ENCODE results near the gene TCF7L1. TPM values are rescaled to one million over a fixed set of nuclear protein-coding genes. Genes with fewer than 3 reads are reported as not detected.

The TCF7L1 gene
- total RNA-seq, 1 donor from 2014 or later, result 30.8 TPM

GRCh38 chr2:85309699-85310321 lies 176.6 kb downstream of the TCF7L1 start:
- Histone ChIP-seq H3K4me3 (ENCODE audit: insufficient read depth, low read depth, low read length) (no peak overlapping the region), H3K27me3 (ENCODE audit: insufficient read depth, low read length) (no peaks in the 10 kb centered on the region), H3K9ac (ENCODE audit: low read length) (no peak overlapping the region), H3K9me3 (ENCODE audit: insufficient read depth, low read depth, low read length) (no peaks in the 10 kb centered on the region), H3K36me3 (ENCODE audit: insufficient read depth, low read length) (no peaks in the 10 kb centered on the region), H3K27ac (ENCODE audit: low read depth, low read length) (no peak overlapping the region), H3K79me2 (ENCODE audit: insufficient read depth, low read length) (no peaks in the 10 kb centered on the region), H3K4me2 (ENCODE audit: low read length) (no peak overlapping the region), H3K4me1 (ENCODE audit: insufficient read depth, low read length) (peaks cover 18% of the 10 kb centered on the region), H2AFZ (ENCODE audit: low read depth, low read length) (no peak overlapping the region), H4K20me1 (ENCODE audit: insufficient read depth, low read length) (peaks cover 5% of the 10 kb centered on the region)
- Mint-ChIP-seq H3K4me1 (ENCODE audit: low read depth, unreplicated experiment) (peaks cover 23% of the 10 kb centered on the region), H3K36me3 (ENCODE audit: low read depth, unreplicated experiment) (peaks cover 10% of the 10 kb centered on the region), H3K9me3 (ENCODE audit: unreplicated experiment) (no peaks in the 10 kb centered on the region), H3K4me3 (ENCODE audit: unreplicated experiment) (peak overlapping the region; percentile 48), H3K27me3 (ENCODE audit: low read depth, unreplicated experiment) (no peaks in the 10 kb centered on the region), H3K27ac (ENCODE audit: unreplicated experiment) (no peak overlapping the region)
- DNase-seq (ENCODE audit: low read depth) (no peak), FAIRE-seq (no peak)
- TF ChIP-seq CTCF (IDR thresholded peaks at IDR 0.05; ENCODE audit: insufficient read depth, low read depth, low read length) (no peak), EZH2 (IDR thresholded peaks at IDR 0.05; ENCODE audit: insufficient read depth, low read length) (no peak)

- DNase-seq (ENCODE audit: low read depth), result no peak
- Mint-ChIP-seq H3K27ac (ENCODE audit: unreplicated experiment) (peak overlapping the region; percentile 34), H3K36me3 (ENCODE audit: low read depth, unreplicated experiment) (peaks cover 10% of the 10 kb centered on the region), H3K9me3 (ENCODE audit: unreplicated experiment) (no peaks in the 10 kb centered on the region), H3K4me1 (ENCODE audit: low read depth, unreplicated experiment) (peaks cover 23% of the 10 kb centered on the region), H3K27me3 (ENCODE audit: low read depth, unreplicated experiment) (no peaks in the 10 kb centered on the region), H3K4me3 (ENCODE audit: unreplicated experiment) (peak overlapping the region; percentile 48)
- no peak overlapping the region for H3K9ac ChIP-seq (ENCODE audit: low read length)
- peaks cover 18% of the 10 kb centered on the region for H3K4me1 ChIP-seq (ENCODE audit: insufficient read depth, low read length)
- H2AFZ ChIP-seq (ENCODE audit: low read depth, low read length), result no peak overlapping the region
- no peaks in the 10 kb centered on the region for H3K36me3 ChIP-seq (ENCODE audit: insufficient read depth, low read length)
- H4K20me1 ChIP-seq (ENCODE audit: insufficient read depth, low read length), result peaks cover 10% of the 10 kb centered on the region
- no peaks in the 10 kb centered on the region for H3K9me3 ChIP-seq (ENCODE audit: insufficient read depth, low read depth, low read length)
- FAIRE-seq, result no peak
- no peak overlapping the region for H3K4me3 ChIP-seq (ENCODE audit: insufficient read depth, low read depth, low read length)
- no peak for TF ChIP-seq EZH2 (IDR thresholded peaks at IDR 0.05; ENCODE audit: insufficient read depth, low read length)
- TF ChIP-seq CTCF (IDR thresholded peaks at IDR 0.05; ENCODE audit: insufficient read depth, low read depth, low read length), result no peak
- no peaks in the 10 kb centered on the region for H3K79me2 ChIP-seq (ENCODE audit: insufficient read depth, low read length)
- H3K27ac ChIP-seq (ENCODE audit: low read depth, low read length), result no peak overlapping the region
- no peaks in the 10 kb centered on the region for H3K27me3 ChIP-seq (ENCODE audit: insufficient read depth, low read length)
- H3K4me2 ChIP-seq (ENCODE audit: low read length), result no peak overlapping the region
Measured at GRCh38 chr2:85310330-85310729, 177.1 kb downstream of the TCF7L1 start.

- FAIRE-seq (no peak), DNase-seq (ENCODE audit: low read depth) (peak; percentile 79)
- no peaks in the 10 kb centered on the region for H3K9me3 Mint-ChIP-seq (ENCODE audit: unreplicated experiment)
- no peak overlapping the region for H3K27ac Mint-ChIP-seq (ENCODE audit: unreplicated experiment)
- no peak overlapping the region for H3K4me3 Mint-ChIP-seq (ENCODE audit: unreplicated experiment)
- Histone ChIP-seq H3K4me2 (ENCODE audit: low read length) (no peak overlapping the region), H3K27me3 (ENCODE audit: insufficient read depth, low read length) (no peaks in the 10 kb centered on the region), H3K27ac (ENCODE audit: low read depth, low read length) (peak overlapping the region; percentile 61), H3K4me3 (ENCODE audit: insufficient read depth, low read depth, low read length) (no peak overlapping the region), H3K36me3 (ENCODE audit: insufficient read depth, low read length) (peaks cover 4% of the 10 kb centered on the region), H2AFZ (ENCODE audit: low read depth, low read length) (no peak overlapping the region), H3K79me2 (ENCODE audit: insufficient read depth, low read length) (peaks cover 4% of the 10 kb centered on the region), H3K9ac (ENCODE audit: low read length) (no peak overlapping the region), H4K20me1 (ENCODE audit: insufficient read depth, low read length) (peaks cover 15% of the 10 kb centered on the region), H3K9me3 (ENCODE audit: insufficient read depth, low read depth, low read length) (no peaks in the 10 kb centered on the region), H3K4me1 (ENCODE audit: insufficient read depth, low read length) (peaks cover 18% of the 10 kb centered on the region)
- H3K4me1 Mint-ChIP-seq (ENCODE audit: low read depth, unreplicated experiment), result peaks cover 23% of the 10 kb centered on the region
- no peaks in the 10 kb centered on the region for H3K27me3 Mint-ChIP-seq (ENCODE audit: low read depth, unreplicated experiment)
- H3K36me3 Mint-ChIP-seq (ENCODE audit: low read depth, unreplicated experiment), result peaks cover 12% of the 10 kb centered on the region
- TF ChIP-seq EZH2 (IDR thresholded peaks at IDR 0.05; ENCODE audit: insufficient read depth, low read length) (no peak), CTCF (IDR thresholded peaks at IDR 0.05; ENCODE audit: insufficient read depth, low read depth, low read length) (no peak)
Measured at GRCh38 chr2:85312404-85312803, 179.2 kb downstream of the TCF7L1 start.

Measured in astrocyte (in vitro differentiated cells and primary cell).